Measurements from ENCODE around the gene RGS7.
A peak's percentile ranks its signal among the peaks of the same experiment; 100 is the strongest.

The RGS7 gene

GRCh38 chr1:240968864-240969263, 388.1 kb downstream of the RGS7 start:
- H3K4me3 ChIP-seq (ENCODE audit: low read depth, low read length): no peak overlapping the region
- no peak for DNase-seq (ENCODE audit: low read depth)
- TF ChIP-seq MAX (IDR thresholded peaks at IDR 0.05; ENCODE audit: low read depth, low read length): no peak
- TF ChIP-seq CTCF (IDR thresholded peaks at IDR 0.05; ENCODE audit: low read depth, low read length): no peak
- no peak for TF ChIP-seq POLR2A (IDR thresholded peaks at IDR 0.05; ENCODE audit: extremely low read depth, insufficient read length)
- TF ChIP-seq MYC (IDR thresholded peaks at IDR 0.05; ENCODE audit: low read depth, low read length): no peak

GRCh38 chr1:240967070-240967724, 389.8 kb downstream of the RGS7 start:
- DNase-seq (ENCODE audit: low read depth): peak; percentile 9
- no peak overlapping the region for H3K4me3 ChIP-seq (ENCODE audit: low read depth, low read length)
- TF ChIP-seq MAX (IDR thresholded peaks at IDR 0.05; ENCODE audit: low read depth, low read length): no peak
- no peak for TF ChIP-seq CTCF (IDR thresholded peaks at IDR 0.05; ENCODE audit: low read depth, low read length)
- TF ChIP-seq POLR2A (IDR thresholded peaks at IDR 0.05; ENCODE audit: extremely low read depth, insufficient read length): no peak
- no peak for TF ChIP-seq MYC (IDR thresholded peaks at IDR 0.05; ENCODE audit: low read depth, low read length)

GRCh38 chr1:240965581-240966091, 391.4 kb downstream of the RGS7 start:
- no peak for TF ChIP-seq POLR2A (IDR thresholded peaks at IDR 0.05; ENCODE audit: extremely low read depth, insufficient read length)
- no peak for TF ChIP-seq MAX (IDR thresholded peaks at IDR 0.05; ENCODE audit: low read depth, low read length)
- no peak for TF ChIP-seq MYC (IDR thresholded peaks at IDR 0.05; ENCODE audit: low read depth, low read length)
- TF ChIP-seq CTCF (IDR thresholded peaks at IDR 0.05; ENCODE audit: low read depth, low read length): no peak
- no peak overlapping the region for H3K4me3 ChIP-seq (ENCODE audit: low read depth, low read length)
- no peak for DNase-seq (ENCODE audit: low read depth)

GRCh38 chr1:240962086-240962485, 394.9 kb downstream of the RGS7 start:
- TF ChIP-seq MYC (IDR thresholded peaks at IDR 0.05; ENCODE audit: low read depth, low read length) (no peak), POLR2A (IDR thresholded peaks at IDR 0.05; ENCODE audit: extremely low read depth, insufficient read length) (no peak), CTCF (IDR thresholded peaks at IDR 0.05; ENCODE audit: low read depth, low read length) (no peak), MAX (IDR thresholded peaks at IDR 0.05; ENCODE audit: low read depth, low read length) (no peak)
- DNase-seq (ENCODE audit: low read depth): no peak
- no peak overlapping the region for H3K4me3 ChIP-seq (ENCODE audit: low read depth, low read length)

- no peak overlapping the region for H3K4me3 ChIP-seq (ENCODE audit: low read depth, low read length)
- DNase-seq (ENCODE audit: low read depth): no peak
- TF ChIP-seq MYC (IDR thresholded peaks at IDR 0.05; ENCODE audit: low read depth, low read length) (no peak), CTCF (IDR thresholded peaks at IDR 0.05; ENCODE audit: low read depth, low read length) (no peak), POLR2A (IDR thresholded peaks at IDR 0.05; ENCODE audit: extremely low read depth, insufficient read length) (no peak), MAX (IDR thresholded peaks at IDR 0.05; ENCODE audit: low read depth, low read length) (no peak)
These were observed 400.6 kb downstream of the RGS7 start for GRCh38 chr1:240956424-240956823.
